ENCODE measurements around the gene TMX1.

TMX1 gene

GRCh38 chr14:51293912-51294389 is 53.9 kb downstream of the TMX1 start:
- DNase-seq: no peak

- no peak for DNase-seq
These were observed 55.0 kb downstream of the TMX1 start for GRCh38 chr14:51294951-51295525.

- no peak for DNase-seq
These were observed 55.7 kb downstream of the TMX1 start for GRCh38 chr14:51295646-51296263.

GRCh38 chr14:51297066-51297465 is 57.0 kb downstream of the TMX1 start:
- no peak for DNase-seq

GRCh38 chr14:51298895-51299294 is 58.8 kb downstream of the TMX1 start:
- DNase-seq: no peak

GRCh38 chr14:51302295-51303030 is 62.4 kb downstream of the TMX1 start:
- no peak for DNase-seq

GRCh38 chr14:51304438-51304837 is 64.4 kb downstream of the TMX1 start:
- DNase-seq: no peak

- no peak for DNase-seq
These were observed 64.9 kb downstream of the TMX1 start for GRCh38 chr14:51304941-51305340.

- DNase-seq: no peak
These were observed 65.7 kb downstream of the TMX1 start for GRCh38 chr14:51305751-51306150.

Measured in effector CD4-positive, alpha-beta T cell (primary cell).